ENCODE results near the gene PTGDR2.

Gene PTGDR2

DNA sequence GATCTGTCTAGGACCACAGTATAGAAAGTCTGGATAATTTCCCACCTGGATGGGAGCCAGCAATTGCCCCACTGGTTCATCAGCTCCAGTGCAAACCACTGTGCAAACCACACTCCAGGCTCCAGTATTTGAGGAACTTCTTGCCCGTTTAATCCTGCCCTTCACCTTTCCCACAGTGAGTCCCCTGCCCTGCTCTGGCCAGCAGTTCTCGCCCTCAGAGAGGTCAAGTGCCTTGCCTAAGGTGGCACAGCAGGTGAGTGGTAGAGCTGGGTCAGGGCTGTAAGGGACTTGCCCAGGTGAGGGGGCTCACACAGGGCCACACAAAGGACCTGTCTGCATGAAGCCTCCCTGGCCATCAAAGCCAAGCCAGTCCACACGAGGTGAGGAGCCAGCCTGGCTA is 46.5 kb downstream of the PTGDR2 start:
- no peaks in the 10 kb centered on the region for H3K27me3 ChIP-seq (ENCODE audit: low read depth)
- no peak for DNase-seq (ENCODE audit: low spot score in 2 of 2)
- in situ Hi-C loops (cut with MboI; ENCODE audit: low sequenced_read_pairs), result no loop called here
- H3K36me3 ChIP-seq (replicated peaks), result no peaks in the 10 kb centered on the region
- H3K9me3 ChIP-seq, result no peaks in the 10 kb centered on the region
- H3K4me3 ChIP-seq, result no peak overlapping the region
- no peaks in the 10 kb centered on the region for H3K4me1 ChIP-seq

GRCh38 chr11:60803273-60803936 is 52.3 kb downstream of the PTGDR2 start:
- DNase-seq (ENCODE audit: low spot score in 2 of 2), result no peak
- H3K9me3 ChIP-seq, result no peaks in the 10 kb centered on the region
- no peaks in the 10 kb centered on the region for H3K36me3 ChIP-seq (replicated peaks)
- no peak overlapping the region for H3K4me3 ChIP-seq
- peaks cover 7% of the 10 kb centered on the region for H3K27me3 ChIP-seq (ENCODE audit: low read depth)
- in situ Hi-C loops (cut with MboI; ENCODE audit: low sequenced_read_pairs), result no loop called here
- H3K4me1 ChIP-seq, result no peaks in the 10 kb centered on the region

- Histone ChIP-seq H3K27me3 (ENCODE audit: low read depth) (peaks cover 7% of the 10 kb centered on the region), H3K4me3 (no peak overlapping the region), H3K36me3 (replicated peaks) (no peaks in the 10 kb centered on the region), H3K9me3 (no peaks in the 10 kb centered on the region), H3K4me1 (no peaks in the 10 kb centered on the region)
- in situ Hi-C loops (cut with MboI; ENCODE audit: low sequenced_read_pairs), result no loop called here
- DNase-seq (ENCODE audit: low spot score in 2 of 2), result no peak
Observed at GRCh38 chr11:60801194-60801593, 54.6 kb downstream of the PTGDR2 start.

Measured in HAP-1 (cell line).